GM12875 (cell line): ENCODE measurements around the gene NDUFB2.

Experiments
- H3K4me3 ChIP-seq: one replicate; pipeline ENCODE4 v1.5.1; 2011; ENCODE audit warnings: low read depth, low read length, control low read depth
- CTCF ChIP-seq: IDR thresholded peaks from 2 replicates; pipeline ENCODE4 v1.5.1; 2011; ENCODE audit warnings: low read depth, mild to moderate bottlenecking, control low read depth, inconsistent platforms, low read length, moderate library complexity, borderline replicate concordance; ENCODE audit not compliant: insufficient read depth

The NDUFB2 gene

DNA sequence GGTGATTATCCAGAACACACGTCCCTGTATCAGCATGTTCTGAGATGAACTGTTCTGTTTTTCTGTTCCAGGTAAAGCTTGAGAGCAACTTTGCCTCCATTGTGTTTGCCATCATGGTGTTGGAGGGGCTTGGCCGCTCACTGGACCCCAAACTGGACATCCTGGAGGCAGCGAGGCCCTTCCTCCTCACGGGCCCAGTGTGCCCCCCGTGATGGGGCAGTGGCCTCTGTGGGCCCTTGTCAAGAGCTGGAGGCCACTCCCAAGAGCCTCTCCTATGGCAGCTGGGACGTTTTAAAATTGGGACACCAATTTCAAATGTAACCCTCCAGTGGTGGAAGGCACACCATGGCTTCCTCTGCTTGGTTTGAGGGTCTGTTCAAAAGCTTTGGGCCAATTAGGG is 1.9 kb upstream of the NDUFB2 start:
- no peak for TF ChIP-seq CTCF
- no peak overlapping the region for H3K4me3 ChIP-seq

- no peak overlapping the region for H3K4me3 ChIP-seq
- TF ChIP-seq CTCF: no peak
Measured at GRCh38 chr7:140695381-140695780, 1.1 kb upstream of the NDUFB2 start.

DNA sequence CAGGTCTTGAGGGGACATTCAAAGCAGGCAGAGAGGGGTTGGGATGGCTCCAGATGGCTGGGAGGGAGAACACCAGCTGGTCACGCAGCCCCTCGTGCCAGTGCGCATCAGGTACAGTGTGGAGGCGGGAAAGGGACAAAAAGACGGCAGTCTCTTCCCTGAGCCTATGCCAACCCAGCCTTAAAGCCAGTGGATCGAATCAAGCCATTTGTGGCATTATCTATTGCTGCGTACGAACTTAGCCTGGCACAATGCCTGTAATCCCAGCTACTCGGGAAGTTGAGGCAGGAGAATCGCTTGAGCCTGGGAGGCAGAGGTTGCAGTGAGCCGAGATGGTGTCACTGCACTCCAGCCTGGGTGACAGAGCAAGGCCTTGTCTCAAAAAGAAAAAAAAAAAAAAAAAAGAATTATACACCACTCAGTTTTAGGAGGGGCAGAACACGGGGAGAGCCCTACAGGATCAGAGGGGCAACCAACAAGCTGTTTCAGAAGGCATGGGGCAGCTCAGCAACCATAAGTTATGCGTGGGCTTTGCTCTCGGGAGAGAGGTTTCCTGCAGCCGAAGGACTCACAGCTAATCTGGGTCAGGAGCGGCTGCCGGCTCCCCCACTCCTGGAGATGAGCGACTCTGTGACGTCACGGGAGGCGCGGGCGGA is 356 bp upstream of the NDUFB2 start:
- TF ChIP-seq CTCF: no peak
- peak overlapping the region; percentile 100 for H3K4me3 ChIP-seq

DNA sequence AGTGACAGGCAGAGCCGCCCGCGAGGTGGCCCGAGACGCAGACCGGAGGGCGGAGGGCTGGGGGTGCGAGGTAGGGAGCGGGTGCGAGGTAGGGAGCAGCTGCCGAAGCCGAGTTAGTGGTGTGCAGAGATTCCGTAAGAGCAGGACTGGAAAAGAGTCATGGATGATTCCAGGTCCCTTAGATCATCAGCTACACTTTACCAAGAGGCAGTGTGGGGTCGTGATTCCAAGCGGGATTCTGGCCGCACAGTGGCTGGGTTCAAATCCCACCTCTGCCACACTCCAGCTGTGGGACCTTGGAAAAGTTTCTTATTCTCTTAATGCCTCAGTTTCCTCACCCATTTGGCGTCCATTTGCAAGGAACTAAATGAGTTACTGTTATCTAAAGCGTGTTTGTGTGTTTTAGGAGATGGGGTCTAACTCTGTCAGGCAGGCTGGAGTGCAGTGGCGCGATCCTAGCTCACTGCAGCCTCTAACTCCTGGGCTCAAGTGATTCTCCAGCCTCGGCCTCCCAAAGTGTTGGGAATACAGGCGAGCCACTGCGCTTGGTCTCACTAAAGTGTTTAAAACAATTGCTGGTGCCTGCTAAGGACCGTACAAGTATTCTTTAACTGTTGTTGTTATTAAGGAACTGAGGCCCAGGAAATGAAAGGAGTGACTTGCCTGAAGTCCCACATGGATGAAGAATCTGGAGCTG is 1.1 kb downstream of the NDUFB2 start:
- no peak for TF ChIP-seq CTCF
- peak overlapping the region; percentile 100 for H3K4me3 ChIP-seq

DNA sequence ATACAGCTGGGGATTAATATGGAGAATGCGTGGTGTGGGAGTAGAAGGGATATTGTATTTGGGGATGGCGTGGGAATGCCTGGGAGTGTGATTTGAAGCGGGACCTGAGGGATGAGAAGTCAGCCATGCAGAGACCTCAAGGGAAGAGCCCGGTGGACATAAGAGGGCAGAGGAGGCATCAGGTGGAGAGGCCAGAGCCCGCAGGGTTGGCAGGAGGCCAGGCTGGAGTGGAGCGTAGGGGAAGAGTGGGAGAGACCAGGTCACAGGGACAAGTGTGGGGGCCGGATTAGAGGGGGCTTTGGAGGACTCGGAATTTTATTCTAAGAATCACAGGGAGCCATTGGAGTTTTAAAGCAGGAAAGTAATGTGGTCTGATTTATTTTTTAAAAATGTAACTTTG is 2.0 kb downstream of the NDUFB2 start:
- H3K4me3 ChIP-seq: no peak overlapping the region
- TF ChIP-seq CTCF: no peak

- no peak for TF ChIP-seq CTCF
- no peak overlapping the region for H3K4me3 ChIP-seq
Measured at GRCh38 chr7:140702774-140703173, 6.3 kb downstream of the NDUFB2 start.

GRCh38 chr7:140704205-140704604 is 7.7 kb downstream of the NDUFB2 start:
- no peak for TF ChIP-seq CTCF
- no peak overlapping the region for H3K4me3 ChIP-seq
